GM12878 (cell line): ENCODE data around the gene SRSF12. TPM values are rescaled to one million over a fixed set of nuclear protein-coding genes. Genes with fewer than 3 reads are reported as not detected.

Experiments
- ATAC-seq: fragments of 200-7000 bp; cut with Tn5 transposase; 3 replicates; pipeline ENCODE4 v1.9.1; 2020; ENCODE audit warnings: mild to moderate bottlenecking, moderate library complexity
- BruUV-seq: library from RNA; stranded (reverse); fragments of 400-500 nt; replicated peaks from 2 replicates; lab custom pipeline; 2021; lab: Mats Ljungman, UMichigan
- CTCF ChIA-PET: fragments of 300-600 bp; sonication (Branson Sonifier 250); formaldehyde crosslinking; extraction: SDS; loops from one replicate; lab custom pipeline; 2021; ENCODE audit warnings: inconsistent platforms; lab: Yijun Ruan, JAX
- POLR2A ChIA-PET: fragments of 350-600 bp; formaldehyde crosslinking; extraction: SDS; loops from one replicate; lab custom pipeline; 2021; ENCODE audit warnings: inconsistent platforms; lab: Charles Lee
- RAD21 ChIA-PET: fragments of 300-600 bp; sonication (Branson Sonifier 250); formaldehyde crosslinking; loops from one replicate; lab custom pipeline; 2023; ENCODE audit warnings: antibody characterized with exemption; ENCODE audit not compliant: unreplicated experiment; lab: Charles Lee
- SMC1A ChIA-PET: fragments of 300-600 bp; sonication (Branson Sonifier 250); formaldehyde crosslinking; loops from one replicate; lab custom pipeline; 2023; ENCODE audit not compliant: unreplicated experiment, uncharacterized antibody; lab: Charles Lee
- DNase-seq: peaks from one replicate; pipeline ENCODE4 v3.0.0-alpha.2; 2011; ENCODE audit warnings: low read depth, low spot score
- FAIRE-seq: peaks from 3 replicates; lab custom pipeline; 2011; peaks lifted over from hg19 to GRCh38; lab: Jason Lieb, UNC
- H2AFZ ChIP-seq: 2 replicates; pipeline ENCODE4 v1.6.0; 2011; ENCODE audit warnings: low read depth, low read length, control low read depth; ENCODE audit not compliant: control insufficient read depth
- H3K27ac ChIP-seq: 2 replicates; pipeline ENCODE4 v1.5.1; 2011; ENCODE audit warnings: control low read depth; ENCODE audit not compliant: control insufficient read depth, insufficient read depth
- H3K27me3 ChIP-seq, 2 experiments: replicated peaks in 1 of 2; 2 replicates each; pipeline versions ENCODE4 v1.6.0 to v1.6.1; 2011; ENCODE audit warnings: low read length in 1 of 2; ENCODE audit not compliant: control insufficient read depth in 2 of 2, insufficient read depth in 2 of 2
- H3K36me3 ChIP-seq, 2 experiments: 2 replicates each; pipeline ENCODE4 v1.5.1; 2011; ENCODE audit warnings: low read length in 1 of 2; ENCODE audit not compliant: control insufficient read depth in 2 of 2, insufficient read depth in 2 of 2
- H3K4me1 ChIP-seq: 2 replicates; pipeline ENCODE4 v1.6.1; 2011; ENCODE audit warnings: mild to moderate bottlenecking, low read length, moderate library complexity, mixed read lengths; ENCODE audit not compliant: control insufficient read depth, insufficient read depth
- H3K4me2 ChIP-seq: 2 replicates; pipeline ENCODE4 v1.6.0; 2011; ENCODE audit warnings: control low read depth; ENCODE audit not compliant: control insufficient read depth, insufficient read depth
- H3K4me3 ChIP-seq: fragments of 200-600 bp; sonication (generic); 2 replicates; pipeline ENCODE4 v1.5.1; 2016
- H3K79me2 ChIP-seq: 2 replicates; pipeline ENCODE4 v1.6.0; 2011; ENCODE audit warnings: low read length; ENCODE audit not compliant: control insufficient read depth, insufficient read depth
- H3K9ac ChIP-seq: 2 replicates; pipeline ENCODE4 v1.8.0; 2011; ENCODE audit warnings: low read length, control low read depth, mixed read lengths; ENCODE audit not compliant: control insufficient read depth, insufficient read depth
- H3K9me3 ChIP-seq: replicated peaks from 3 replicates; pipeline ENCODE4 v1.5.1; 2011; ENCODE audit warnings: mild to moderate bottlenecking, low read length; ENCODE audit not compliant: control insufficient read depth, insufficient read depth
- H4K20me1 ChIP-seq: 2 replicates; pipeline ENCODE4 v1.6.0; 2011; ENCODE audit not compliant: control insufficient read depth, insufficient read depth
- CHD2 ChIP-seq: IDR thresholded peaks from 2 replicates; pipeline ENCODE4 v1.6.1; 2011; ENCODE audit warnings: low read depth, low read length, improper control_type of control experiment, borderline replicate concordance
- CREB1 ChIP-seq: IDR thresholded peaks from 2 replicates; pipeline ENCODE4 v1.6.1; 2012; ENCODE audit warnings: low read depth, mild to moderate bottlenecking, inconsistent platforms
- FOS ChIP-seq: IDR thresholded peaks from 3 replicates; pipeline ENCODE4 v1.6.1; 2011; ENCODE audit warnings: borderline replicate concordance; ENCODE audit not compliant: insufficient read length; ENCODE audit errors: extremely low read depth
- HDAC6 ChIP-seq: fragments of 200-600 bp; sonication (generic); IDR thresholded peaks from one replicate; pipeline ENCODE4 v1.8.0; 2017; ENCODE audit warnings: antibody characterized with exemption; ENCODE audit not compliant: unreplicated experiment
- IRF4 ChIP-seq: IDR thresholded peaks from 2 replicates; pipeline ENCODE4 v1.6.1; 2011; ENCODE audit warnings: low read depth, low read length
- JUNB ChIP-seq: IDR thresholded peaks from 2 replicates; pipeline ENCODE4 v1.6.1; 2016; ENCODE audit warnings: antibody characterized with exemption, mild to moderate bottlenecking
- KLF5 ChIP-seq: fragments of 450-650 bp; IDR thresholded peaks from 2 replicates; pipeline ENCODE4 v1.6.1; 2014; ENCODE audit warnings: mild to moderate bottlenecking; ENCODE audit not compliant: partially characterized antibody
- NFXL1 ChIP-seq: fragments of 450-650 bp; IDR thresholded peaks from 2 replicates; pipeline ENCODE4 v1.6.1; 2017; ENCODE audit warnings: antibody characterized with exemption, mild to moderate bottlenecking, borderline replicate concordance
- PAX8 ChIP-seq: fragments of 450-650 bp; IDR thresholded peaks from 2 replicates; pipeline ENCODE4 v1.6.1; 2017; ENCODE audit warnings: mild to moderate bottlenecking, moderate library complexity
- POU2F2 ChIP-seq: IDR thresholded peaks from 3 replicates; pipeline ENCODE4 v1.6.1; 2011; ENCODE audit warnings: low read depth, mild to moderate bottlenecking, low read length, borderline replicate concordance
- RAD51 ChIP-seq: fragments of 450-650 bp; IDR thresholded peaks from 2 replicates; pipeline ENCODE4 v1.6.1; 2016; ENCODE audit warnings: moderate library complexity, mild to moderate bottlenecking, inconsistent platforms
- RFX5 ChIP-seq: IDR thresholded peaks from 2 replicates; pipeline ENCODE4 v1.6.1; 2011; ENCODE audit warnings: low read depth, low read length, improper control_type of control experiment
- RUNX3 ChIP-seq: IDR thresholded peaks from 2 replicates; pipeline ENCODE4 v1.6.1; 2012; ENCODE audit warnings: low read length, inconsistent platforms
- SMAD5 ChIP-seq: IDR thresholded peaks from 2 replicates; pipeline ENCODE4 v1.6.1; 2016; ENCODE audit warnings: antibody characterized with exemption, low read depth
- SMC3 ChIP-seq: IDR thresholded peaks from 2 replicates; pipeline ENCODE4 v1.6.1; 2011; ENCODE audit warnings: low read length, improper control_type of control experiment, borderline replicate concordance
- SREBF1 ChIP-seq: IDR thresholded peaks from 2 replicates; pipeline ENCODE4 v1.6.1; 2012; ENCODE audit warnings: mild to moderate bottlenecking, low read length
- STAT1 ChIP-seq: fragments of 450-650 bp; conservative IDR thresholded peaks from 2 replicates; pipeline ENCODE4 v1.6.1; 2014; ENCODE audit warnings: antibody characterized with exemption, mild to moderate bottlenecking
- YBX1 ChIP-seq: fragments of 450-650 bp; IDR thresholded peaks from 2 replicates; pipeline ENCODE4 v1.6.1; 2016; ENCODE audit warnings: antibody characterized with exemption
- ZNF384 ChIP-seq: IDR thresholded peaks from 2 replicates; pipeline ENCODE4 v1.6.1; 2012; ENCODE audit warnings: low read depth, mild to moderate bottlenecking, low read length, improper control_type of control experiment, borderline replicate concordance
- WGBS: methylation state at CpG from one replicate; pipeline ENCODE4 v1.1.6; 2016; ENCODE audit warnings: low lambda C conversion rate; ENCODE audit not compliant: insufficient replicate concordance, insufficient coverage; ENCODE audit errors: missing lambda C conversion rate; 5-methylcytosine and 5-hydroxymethylcytosine counted together
- in situ Hi-C: fragments of 300-500 bp; cut with MboI; formaldehyde crosslinking; loops from 9 replicates; pipeline ENCODE4 v1.14.3; 2018; ENCODE audit warnings: mixed read lengths
- intact Hi-C: fragments of 100-400 bp; cut with micrococcal nuclease; formaldehyde crosslinking; loops from one replicate; pipeline ENCODE4 v1.14.2; 2022; ENCODE audit not compliant: unreplicated experiment
- polyA plus RNA-seq, 11 experiments: library from polyadenylated mRNA; depleted of rRNA in 4 of 11; unstranded in 6 of 11; stranded (reverse) in 5 of 11; fragments of >200 nt; fragmentation: Nextera tagmentation in 4 of 11; fragmentation: Illumina TruSeq in 1 of 11; extraction: Ambion mirVana in 4 of 11; extraction: Trizol in 1 of 11; gene quantifications; 1 replicate in 1 of 11; 2 replicates in 10 of 11; pipeline versions ENCODE4 v1.2.1 to v1.2.3, GENCODE V29; 2011 to 2016; ENCODE audit warnings: inconsistent platforms in 2 of 11, missing spikeins in 2 of 11, low read depth in 1 of 11
- total RNA-seq, 4 experiments: library from RNA; depleted of rRNA in 3 of 4; stranded (reverse); fragments of >200 nt in 3 of 4; fragmentation: Illumina TruSeq in 1 of 4; extraction: Trizol in 1 of 4; gene quantifications; 2 replicates each; pipeline versions ENCODE4 v1.2.1 to v1.2.3, GENCODE V29; 2013 to 2021
- TF ChIP-seq, protein P1 (sequence below): fragments of 450-650 bp; IDR thresholded peaks from 2 replicates; pipeline ENCODE4 v1.6.1; 2016; ENCODE audit warnings: mild to moderate bottlenecking
- TF ChIP-seq, protein P2 (sequence below): fragments of 150-350 bp; IDR thresholded peaks from 2 replicates; pipeline ENCODE4 v1.6.1; 2014; ENCODE audit warnings: mild to moderate bottlenecking, low read depth, low read length
- TF ChIP-seq, protein P3 (sequence below): fragments of 450-650 bp; IDR thresholded peaks from 2 replicates; pipeline ENCODE4 v1.6.1; 2017; ENCODE audit warnings: mild to moderate bottlenecking, low read depth, inconsistent platforms; ENCODE audit not compliant: poor library complexity, severe bottlenecking

SRSF12 gene
- total and polyA plus RNA-seq, 10 of the 15 experiments (the other 5 are each of a cell fraction or from before 2014, with no cell fraction given), result 0.03 to 0.23 TPM; not detected in 8

DNA sequence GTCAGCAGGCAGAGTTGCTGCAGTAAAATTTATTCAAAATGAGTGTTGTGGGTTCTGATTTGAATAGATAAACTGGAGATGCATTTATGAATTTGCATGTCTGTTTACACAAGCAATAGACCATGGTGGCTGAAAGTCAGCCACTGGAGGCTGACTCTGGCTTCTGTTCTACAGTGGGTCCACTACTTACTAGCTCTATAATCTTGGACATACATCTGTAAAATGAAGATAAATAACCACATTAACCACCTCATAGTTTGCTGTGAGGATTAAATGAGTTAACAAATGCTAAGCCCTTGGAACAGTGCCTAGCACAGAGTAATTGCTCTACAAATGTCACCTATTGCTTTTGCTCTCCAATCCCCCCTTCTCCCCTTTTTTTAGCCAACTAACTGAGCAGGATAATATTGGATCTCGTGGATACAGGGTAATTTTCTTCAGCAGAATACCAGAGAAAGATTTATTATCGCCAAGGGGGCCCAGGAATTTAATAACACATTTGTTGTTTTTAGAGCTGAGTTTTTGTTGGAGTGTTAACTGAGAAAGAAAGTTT lies 26.6 kb upstream of the SRSF12 start:
- Histone ChIP-seq H2AFZ (no peak overlapping the region), H3K36me3 (no peaks in the 10 kb centered on the region), H3K9me3 (no peaks in the 10 kb centered on the region; the same call in 2 of the 3 replicates), H3K79me2 (peaks cover 13% of the 10 kb centered on the region), H3K9ac (no peak overlapping the region), H4K20me1 (no peaks in the 10 kb centered on the region), H3K4me3 (no peak overlapping the region), H3K4me2 (no peak overlapping the region), H3K27me3 (no peaks in the 10 kb centered on the region), H3K27ac (no peak overlapping the region), H3K4me1 (peaks cover 16% of the 10 kb centered on the region)
- 54% methylated on average over 2 of the region's 2 CpGs for WGBS
- RAD21 ChIA-PET, result interaction anchor here (0.6 to 3.5 kb wide), 11 partner anchors 11 to 299 kb away, joined by 3 to 26 read pairs (median 6); partner anchors contain the start of genes PNRC1 and RNGTT
- SMC1A ChIA-PET, result interaction anchor here (1.0 to 6.1 kb wide), 10 partner anchors 7 to 215 kb away, joined by 3 to 37 read pairs (median 4); partner anchors contain the start of gene PNRC1
- BruUV-seq, result no TSS peak
- FAIRE-seq (peak; percentile 72), ATAC-seq (peak; percentile 30), DNase-seq (no peak)
- POLR2A ChIA-PET, result interaction anchor here (0.8 to 5.2 kb wide), 7 partner anchors 56 to 215 kb away, joined by 3 to 71 read pairs (median 3); partner anchors contain the start of gene PNRC1
- in situ Hi-C loops, result no loop called here
- intact Hi-C loops, result no loop called here
- CTCF ChIA-PET, result interaction anchor here (0.6 to 4.1 kb wide), 14 partner anchors 10 to 1995 kb away, joined by 3 to 22 read pairs (median 3); no protein-coding TSS in a partner anchor
- TF ChIP-seq SREBF1 (peak; percentile 34; the same call in 1 of the 2 replicates), SMAD5 (no peak), KLF5 (no peak), SMC3 (no peak), RFX5 (no peak), NFXL1 (no peak), STAT1 (no peak), ZNF384 (no peak), POU2F2 (peak; percentile 90; the same call in 2 of the 3 replicates), CHD2 (no peak), HDAC6 (no peak), RAD51 (no peak), CREB1 (0 out of 2 replicates have a peak, but pooled peaks have one; percentile 37), PAX8 (no peak), RUNX3 (no peak; the same call in 1 of the 2 replicates), FOS (no peak), YBX1 (no peak), IRF4 (0 out of 2 replicates have a peak, but pooled peaks have one; percentile 45), JUNB (peak; percentile 62)
- TF ChIP-seq, protein P1, sequence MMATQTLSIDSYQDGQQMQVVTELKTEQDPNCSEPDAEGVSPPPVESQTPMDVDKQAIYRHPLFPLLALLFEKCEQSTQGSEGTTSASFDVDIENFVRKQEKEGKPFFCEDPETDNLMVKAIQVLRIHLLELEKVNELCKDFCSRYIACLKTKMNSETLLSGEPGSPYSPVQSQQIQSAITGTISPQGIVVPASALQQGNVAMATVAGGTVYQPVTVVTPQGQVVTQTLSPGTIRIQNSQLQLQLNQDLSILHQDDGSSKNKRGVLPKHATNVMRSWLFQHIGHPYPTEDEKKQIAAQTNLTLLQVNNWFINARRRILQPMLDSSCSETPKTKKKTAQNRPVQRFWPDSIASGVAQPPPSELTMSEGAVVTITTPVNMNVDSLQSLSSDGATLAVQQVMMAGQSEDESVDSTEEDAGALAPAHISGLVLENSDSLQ, result no peak
- TF ChIP-seq, protein P2, sequence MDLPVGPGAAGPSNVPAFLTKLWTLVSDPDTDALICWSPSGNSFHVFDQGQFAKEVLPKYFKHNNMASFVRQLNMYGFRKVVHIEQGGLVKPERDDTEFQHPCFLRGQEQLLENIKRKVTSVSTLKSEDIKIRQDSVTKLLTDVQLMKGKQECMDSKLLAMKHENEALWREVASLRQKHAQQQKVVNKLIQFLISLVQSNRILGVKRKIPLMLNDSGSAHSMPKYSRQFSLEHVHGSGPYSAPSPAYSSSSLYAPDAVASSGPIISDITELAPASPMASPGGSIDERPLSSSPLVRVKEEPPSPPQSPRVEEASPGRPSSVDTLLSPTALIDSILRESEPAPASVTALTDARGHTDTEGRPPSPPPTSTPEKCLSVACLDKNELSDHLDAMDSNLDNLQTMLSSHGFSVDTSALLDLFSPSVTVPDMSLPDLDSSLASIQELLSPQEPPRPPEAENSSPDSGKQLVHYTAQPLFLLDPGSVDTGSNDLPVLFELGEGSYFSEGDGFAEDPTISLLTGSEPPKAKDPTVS, result no peak
- TF ChIP-seq, protein P3, sequence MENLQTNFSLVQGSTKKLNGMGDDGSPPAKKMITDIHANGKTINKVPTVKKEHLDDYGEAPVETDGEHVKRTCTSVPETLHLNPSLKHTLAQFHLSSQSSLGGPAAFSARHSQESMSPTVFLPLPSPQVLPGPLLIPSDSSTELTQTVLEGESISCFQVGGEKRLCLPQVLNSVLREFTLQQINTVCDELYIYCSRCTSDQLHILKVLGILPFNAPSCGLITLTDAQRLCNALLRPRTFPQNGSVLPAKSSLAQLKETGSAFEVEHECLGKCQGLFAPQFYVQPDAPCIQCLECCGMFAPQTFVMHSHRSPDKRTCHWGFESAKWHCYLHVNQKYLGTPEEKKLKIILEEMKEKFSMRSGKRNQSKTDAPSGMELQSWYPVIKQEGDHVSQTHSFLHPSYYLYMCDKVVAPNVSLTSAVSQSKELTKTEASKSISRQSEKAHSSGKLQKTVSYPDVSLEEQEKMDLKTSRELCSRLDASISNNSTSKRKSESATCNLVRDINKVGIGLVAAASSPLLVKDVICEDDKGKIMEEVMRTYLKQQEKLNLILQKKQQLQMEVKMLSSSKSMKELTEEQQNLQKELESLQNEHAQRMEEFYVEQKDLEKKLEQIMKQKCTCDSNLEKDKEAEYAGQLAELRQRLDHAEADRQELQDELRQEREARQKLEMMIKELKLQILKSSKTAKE, result peak; percentile 60
